ENCODE results near the gene ZBTB46.

ZBTB46 gene

DNA sequence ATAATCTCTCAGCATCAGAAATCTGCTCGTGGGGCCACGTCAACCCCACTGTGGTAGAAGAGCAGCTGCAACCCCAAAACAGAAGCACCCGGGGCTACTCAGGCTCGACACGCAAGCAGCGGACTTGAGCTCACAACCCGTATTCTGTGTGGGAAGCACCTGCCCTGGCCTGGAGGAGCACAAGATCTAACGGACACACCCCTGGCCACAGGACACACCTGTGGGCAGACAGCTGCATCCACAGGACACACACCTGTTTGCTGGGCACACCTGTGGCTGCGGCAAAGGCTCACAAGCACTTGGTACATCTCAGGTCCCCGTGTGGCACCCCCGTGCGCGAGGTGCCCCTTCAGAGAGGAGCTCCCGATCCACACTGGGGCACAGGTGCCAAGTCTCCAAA, 36.5 kb downstream of the ZBTB46 start:
- Histone ChIP-seq H4K20me1 (ENCODE audit: insufficient read depth) (no peaks in the 10 kb centered on the region), H3K36me3 (ENCODE audit: insufficient read depth) (no peaks in the 10 kb centered on the region), H3K27ac (no peak overlapping the region), H3K4me2 (no peak overlapping the region), H3K27me3 (ENCODE audit: insufficient read depth, low read depth) (peaks cover 91% of the 10 kb centered on the region), H3K79me2 (ENCODE audit: insufficient read depth, low read depth) (no peaks in the 10 kb centered on the region), H2AFZ (ENCODE audit: low read depth) (no peak overlapping the region; the same call in 1 of the 2 replicates), H3K4me3 (IDR thresholded peaks at IDR 0.05; ENCODE audit: insufficient read depth, low read depth, low read length) (no peak overlapping the region), H3K4me1 (ENCODE audit: low read depth, poor library complexity, severe bottlenecking) (no peaks in the 10 kb centered on the region), H3K9ac (no peak overlapping the region)
- TF ChIP-seq, protein P1, sequence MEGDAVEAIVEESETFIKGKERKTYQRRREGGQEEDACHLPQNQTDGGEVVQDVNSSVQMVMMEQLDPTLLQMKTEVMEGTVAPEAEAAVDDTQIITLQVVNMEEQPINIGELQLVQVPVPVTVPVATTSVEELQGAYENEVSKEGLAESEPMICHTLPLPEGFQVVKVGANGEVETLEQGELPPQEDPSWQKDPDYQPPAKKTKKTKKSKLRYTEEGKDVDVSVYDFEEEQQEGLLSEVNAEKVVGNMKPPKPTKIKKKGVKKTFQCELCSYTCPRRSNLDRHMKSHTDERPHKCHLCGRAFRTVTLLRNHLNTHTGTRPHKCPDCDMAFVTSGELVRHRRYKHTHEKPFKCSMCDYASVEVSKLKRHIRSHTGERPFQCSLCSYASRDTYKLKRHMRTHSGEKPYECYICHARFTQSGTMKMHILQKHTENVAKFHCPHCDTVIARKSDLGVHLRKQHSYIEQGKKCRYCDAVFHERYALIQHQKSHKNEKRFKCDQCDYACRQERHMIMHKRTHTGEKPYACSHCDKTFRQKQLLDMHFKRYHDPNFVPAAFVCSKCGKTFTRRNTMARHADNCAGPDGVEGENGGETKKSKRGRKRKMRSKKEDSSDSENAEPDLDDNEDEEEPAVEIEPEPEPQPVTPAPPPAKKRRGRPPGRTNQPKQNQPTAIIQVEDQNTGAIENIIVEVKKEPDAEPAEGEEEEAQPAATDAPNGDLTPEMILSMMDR (conservative IDR thresholded peaks at IDR 0.05; ENCODE audit: low read depth, low read length) = no peak

DNA sequence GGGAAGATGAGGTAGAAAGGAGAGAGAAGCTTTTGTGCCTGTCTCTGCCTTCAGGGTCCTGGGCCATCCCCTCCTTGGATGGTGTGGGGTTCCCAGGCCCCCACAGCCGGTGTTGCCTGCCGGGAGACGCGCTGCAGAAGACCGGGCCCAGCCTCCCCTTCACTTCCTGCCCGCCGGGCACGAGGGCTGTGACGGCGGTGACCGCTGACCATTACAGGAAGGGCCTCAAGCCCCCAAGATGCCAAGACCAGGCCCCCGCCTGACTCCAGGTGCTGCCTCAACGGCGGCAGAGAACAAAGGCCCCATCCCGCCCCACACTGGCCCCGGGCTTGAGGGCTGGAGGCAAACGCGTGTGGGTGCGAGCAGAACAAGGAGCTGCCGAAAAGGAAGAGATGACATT, 38.2 kb downstream of the ZBTB46 start:
- no peak overlapping the region for H2AFZ ChIP-seq (ENCODE audit: low read depth)
- TF ChIP-seq, protein P1 (conservative IDR thresholded peaks at IDR 0.05; ENCODE audit: low read depth, low read length) = no peak
- H4K20me1 ChIP-seq (ENCODE audit: insufficient read depth) = no peaks in the 10 kb centered on the region
- no peaks in the 10 kb centered on the region for H3K4me1 ChIP-seq (ENCODE audit: low read depth, poor library complexity, severe bottlenecking)
- no peak overlapping the region for H3K27ac ChIP-seq
- H3K4me2 ChIP-seq = no peak overlapping the region
- H3K9ac ChIP-seq = no peak overlapping the region
- H3K27me3 ChIP-seq (ENCODE audit: insufficient read depth, low read depth) = peaks cover 93% of the 10 kb centered on the region
- no peaks in the 10 kb centered on the region for H3K79me2 ChIP-seq (ENCODE audit: insufficient read depth, low read depth)
- no peak overlapping the region for H3K4me3 ChIP-seq (IDR thresholded peaks at IDR 0.05; ENCODE audit: insufficient read depth, low read depth, low read length)
- H3K36me3 ChIP-seq (ENCODE audit: insufficient read depth) = no peaks in the 10 kb centered on the region

DNA sequence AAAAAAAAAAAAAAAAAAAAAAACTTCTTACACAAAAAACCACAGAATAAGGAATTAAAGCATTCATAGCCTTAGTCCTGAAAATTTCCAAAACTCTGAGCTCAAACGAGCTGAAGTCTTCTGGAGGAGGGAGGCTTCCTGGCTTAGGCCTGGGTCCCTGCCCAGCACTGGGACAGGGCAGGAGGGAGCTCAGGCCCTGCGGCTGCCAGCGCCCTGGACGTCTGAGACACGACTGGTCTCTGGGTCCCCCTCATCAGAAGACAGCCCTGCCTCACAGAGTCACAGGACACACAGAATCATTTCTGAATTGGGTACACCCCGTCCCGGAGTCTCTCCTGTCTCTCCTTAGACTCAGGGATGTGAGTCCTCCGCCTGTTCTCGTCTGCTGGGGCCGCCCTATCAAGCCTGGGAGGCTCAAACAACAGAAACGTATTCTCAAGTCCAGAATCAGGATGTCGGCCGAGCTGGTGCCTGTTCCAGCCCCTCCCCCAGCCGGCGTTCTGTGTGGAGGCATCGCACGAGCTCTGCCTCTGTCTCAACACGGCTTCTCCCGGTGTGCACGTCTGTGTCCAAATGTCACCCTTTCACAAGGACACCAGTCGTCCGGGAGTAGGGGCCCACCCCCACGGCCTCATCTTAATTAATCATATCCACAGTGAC, 39.4 kb downstream of the ZBTB46 start:
- H3K27ac ChIP-seq = no peak overlapping the region
- H3K36me3 ChIP-seq (ENCODE audit: insufficient read depth) = no peaks in the 10 kb centered on the region
- no peaks in the 10 kb centered on the region for H4K20me1 ChIP-seq (ENCODE audit: insufficient read depth)
- peaks cover 94% of the 10 kb centered on the region for H3K27me3 ChIP-seq (ENCODE audit: insufficient read depth, low read depth)
- no peaks in the 10 kb centered on the region for H3K79me2 ChIP-seq (ENCODE audit: insufficient read depth, low read depth)
- H3K4me1 ChIP-seq (ENCODE audit: low read depth, poor library complexity, severe bottlenecking) = no peaks in the 10 kb centered on the region
- TF ChIP-seq, protein P1 (conservative IDR thresholded peaks at IDR 0.05; ENCODE audit: low read depth, low read length) = no peak
- no peak overlapping the region for H3K4me2 ChIP-seq
- H3K4me3 ChIP-seq (IDR thresholded peaks at IDR 0.05; ENCODE audit: insufficient read depth, low read depth, low read length) = no peak overlapping the region
- H3K9ac ChIP-seq = no peak overlapping the region
- H2AFZ ChIP-seq (ENCODE audit: low read depth) = no peak overlapping the region

DNA sequence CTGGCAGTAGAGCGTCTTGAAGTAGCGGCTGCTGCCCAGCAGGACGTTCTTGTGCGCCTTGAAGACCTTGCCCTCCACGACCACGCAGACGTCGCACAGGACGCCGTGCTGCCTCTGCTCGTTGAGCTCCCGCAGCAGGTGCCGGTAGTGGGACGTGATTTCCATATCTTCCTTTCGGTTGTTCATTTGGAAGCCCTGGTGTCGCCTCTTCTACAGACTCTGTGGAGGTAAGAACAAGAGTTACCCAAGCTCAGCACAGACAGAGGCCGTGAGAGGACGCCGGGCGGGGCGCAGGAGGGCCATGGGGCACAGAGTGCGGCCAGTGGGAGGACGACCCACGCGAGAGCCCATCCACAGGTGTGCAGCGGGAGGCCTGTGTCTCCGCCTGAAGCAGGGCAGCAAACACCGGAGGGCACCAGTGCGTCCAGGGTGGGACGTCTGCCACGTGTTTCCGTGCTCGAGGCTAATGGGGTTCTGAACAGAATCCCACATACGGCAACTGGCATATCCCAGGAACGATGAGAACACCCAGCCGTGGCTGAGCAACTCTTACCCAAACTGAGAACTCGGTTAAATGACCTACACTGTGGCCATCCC, 40.4 kb downstream of the ZBTB46 start:
- Histone ChIP-seq H3K27me3 (ENCODE audit: insufficient read depth, low read depth) (peaks cover 84% of the 10 kb centered on the region), H3K36me3 (ENCODE audit: insufficient read depth) (no peaks in the 10 kb centered on the region), H3K79me2 (ENCODE audit: insufficient read depth, low read depth) (no peaks in the 10 kb centered on the region), H2AFZ (ENCODE audit: low read depth) (no peak overlapping the region), H3K9ac (no peak overlapping the region), H3K4me1 (ENCODE audit: low read depth, poor library complexity, severe bottlenecking) (no peaks in the 10 kb centered on the region), H3K4me2 (no peak overlapping the region), H3K27ac (no peak overlapping the region), H3K4me3 (IDR thresholded peaks at IDR 0.05; ENCODE audit: insufficient read depth, low read depth, low read length) (no peak overlapping the region), H4K20me1 (ENCODE audit: insufficient read depth) (no peaks in the 10 kb centered on the region)
- TF ChIP-seq, protein P1 (conservative IDR thresholded peaks at IDR 0.05; ENCODE audit: low read depth, low read length) = no peak

Data from KMS-11 (cell line).